ENCODE data around the gene DLX5.
"Not testable (repeated sequence)": the region's sequence is repeated elsewhere in the genome, so short reads cannot be mapped to it uniquely, and the experiment has no call there.

DLX5 gene

DNA sequence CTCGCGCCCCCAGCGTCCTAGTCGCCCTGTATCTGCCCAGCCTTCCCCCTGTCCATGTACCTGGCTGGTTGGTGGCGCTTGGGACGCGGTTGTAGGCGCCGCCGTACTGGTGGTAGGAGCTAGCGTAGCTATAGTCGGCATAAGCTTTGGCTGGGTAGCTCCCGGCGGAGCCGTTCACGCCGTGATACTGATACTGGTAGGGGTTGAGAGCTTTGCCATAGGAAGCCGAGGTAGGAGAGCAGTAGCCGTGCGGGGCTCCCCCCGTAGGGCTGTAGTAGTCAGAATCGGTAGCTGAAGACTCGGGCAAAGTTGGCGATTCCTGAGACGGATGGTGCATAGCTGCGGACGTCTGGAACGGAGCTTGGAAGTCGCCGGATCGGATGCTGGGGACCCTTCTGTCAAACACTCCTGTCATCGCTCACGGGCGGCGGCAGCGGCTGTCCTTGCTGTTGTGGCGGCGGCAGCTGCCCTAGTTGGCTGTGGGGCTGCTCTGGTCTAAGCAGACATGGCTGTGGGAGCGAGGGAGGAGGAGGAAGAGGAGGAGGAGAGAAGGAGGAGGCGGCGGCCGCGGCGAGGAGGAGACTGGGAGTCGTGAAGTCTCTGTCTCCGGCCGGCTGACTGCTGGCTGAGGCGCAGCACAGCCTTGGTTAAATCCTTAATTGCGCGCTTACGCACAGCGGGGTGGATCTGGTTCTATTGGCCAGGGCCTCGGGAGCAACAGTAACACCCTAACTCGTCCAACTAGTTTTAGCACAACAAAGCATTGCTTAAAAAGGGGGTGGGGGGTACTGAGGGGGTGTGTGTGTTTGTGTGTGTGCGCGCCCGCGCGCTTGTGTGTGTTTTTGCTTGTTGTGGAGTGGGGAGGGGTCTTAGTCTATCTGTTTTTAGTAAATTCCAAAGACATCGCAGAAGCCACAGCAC is at the start of gene DLX5:
DLX5 (minus strand) TSS at position 623 of the 921 bp plus-strand sequence; CDS start at position 415, 208 bp downstream.
- peak; percentile 25 for DNase-seq (ENCODE audit: low read depth)

GRCh38 chr7:97072025-97072424 is 47.4 kb upstream of the DLX5 start:
- not testable (repeated sequence) for DNase-seq (ENCODE audit: low read depth)

DNA sequence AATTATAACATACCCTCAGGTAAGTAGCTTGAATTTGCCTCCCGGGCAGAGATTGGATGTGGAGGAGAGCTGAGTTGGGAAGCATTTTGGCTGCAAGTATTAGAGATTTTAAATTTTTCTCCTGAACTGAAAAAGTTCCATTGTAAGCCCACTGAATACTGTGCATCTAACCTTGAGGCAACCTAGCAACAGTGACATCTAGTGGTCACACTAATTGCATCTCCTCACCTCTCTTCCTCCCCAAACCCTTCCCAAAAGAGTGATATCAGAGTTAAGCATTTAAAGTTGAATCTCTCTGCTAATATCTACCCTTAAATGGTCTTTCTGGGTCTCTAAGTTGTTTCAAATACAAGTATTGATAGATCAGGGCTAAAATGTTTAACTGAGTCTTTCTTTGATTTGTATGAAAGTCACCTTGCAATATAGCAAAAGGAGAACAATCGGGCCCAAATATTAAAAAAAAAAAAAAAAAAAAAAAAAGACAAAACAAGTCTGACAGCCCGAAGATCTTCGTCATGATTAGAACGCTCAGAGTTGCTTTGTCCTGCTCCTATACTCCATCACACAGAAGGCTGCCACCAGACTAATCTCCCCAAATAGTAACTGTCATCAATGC is 40.4 kb upstream of the DLX5 start:
- DNase-seq (ENCODE audit: low read depth), result peak; percentile 22

DNA sequence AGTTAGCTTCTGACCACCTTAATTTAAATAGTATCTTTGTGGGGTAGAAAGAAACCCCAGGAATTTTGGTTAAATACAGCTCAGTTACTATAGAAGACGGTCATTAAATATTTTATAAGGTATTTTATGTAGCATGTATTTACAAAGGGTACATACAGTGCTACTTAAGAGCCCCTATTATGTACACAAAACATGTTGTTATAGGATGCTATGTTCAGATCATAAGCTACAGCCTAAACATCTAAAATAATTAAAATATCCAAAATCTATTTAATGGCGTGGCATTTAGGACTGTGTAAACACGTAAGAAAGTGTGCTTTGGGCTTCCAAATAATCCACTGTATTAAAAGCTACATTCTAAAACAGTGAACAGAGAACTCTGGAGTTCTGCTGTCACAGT is 39.4 kb upstream of the DLX5 start:
- DNase-seq (ENCODE audit: low read depth), result no peak

- no peak for DNase-seq (ENCODE audit: low read depth)
Observed at GRCh38 chr7:97043281-97043680, 18.6 kb upstream of the DLX5 start.

GRCh38 chr7:97039374-97040065 is 14.9 kb upstream of the DLX5 start:
- no peak for DNase-seq (ENCODE audit: low read depth)

- DNase-seq (ENCODE audit: low read depth), result not testable (repeated sequence)
Observed at GRCh38 chr7:97034213-97034852, 9.7 kb upstream of the DLX5 start.

DNA sequence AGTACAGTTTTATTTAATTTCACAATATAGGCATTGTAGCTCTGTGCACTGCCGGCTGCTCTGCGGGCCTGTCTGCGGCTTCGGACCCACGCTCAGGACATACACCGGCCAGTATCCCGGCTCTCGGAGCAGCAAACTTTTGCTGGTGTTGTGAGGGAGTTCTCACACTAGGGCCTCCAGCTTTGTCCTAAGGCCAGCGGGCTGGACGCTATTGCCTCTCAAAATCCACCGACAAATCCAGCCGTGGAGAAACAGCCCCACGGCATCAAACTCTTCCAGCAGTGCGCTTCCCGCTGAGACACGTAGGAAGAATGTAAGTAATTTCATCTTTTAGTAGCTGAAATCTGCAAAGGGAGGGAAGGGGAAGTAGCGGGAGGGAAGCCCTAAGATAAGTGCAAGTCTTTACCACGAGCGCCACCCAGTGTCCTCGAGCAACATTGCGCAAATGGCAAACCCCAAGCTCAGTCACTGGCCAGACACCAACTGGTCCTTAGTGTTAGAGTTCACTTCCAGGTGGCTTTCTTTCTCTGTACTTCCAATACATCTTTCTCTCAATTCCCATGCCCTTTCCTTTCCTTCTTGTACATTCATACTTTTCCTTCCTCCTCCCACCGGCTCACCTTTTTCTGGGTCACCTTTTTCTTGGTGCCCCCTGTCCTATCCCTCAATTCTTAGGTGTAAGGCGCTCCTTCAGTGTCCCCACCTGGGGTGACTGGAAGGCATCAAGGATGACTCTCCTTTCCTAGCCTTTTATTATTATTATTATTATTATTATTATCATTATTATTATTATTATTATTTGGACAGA is 3.0 kb upstream of the DLX5 start:
- DNase-seq (ENCODE audit: low read depth), result peak; percentile 49

- no peak for DNase-seq (ENCODE audit: low read depth)
Observed at GRCh38 chr7:97026715-97027426, 2.2 kb upstream of the DLX5 start.

- no peak for DNase-seq (ENCODE audit: low read depth)
Observed at GRCh38 chr7:97025983-97026714, 1.5 kb upstream of the DLX5 start.

GRCh38 chr7:97025130-97025499 is 484 bp upstream of the DLX5 start:
- DNase-seq (ENCODE audit: low read depth), result no peak

- no peak for DNase-seq (ENCODE audit: low read depth)
Observed at GRCh38 chr7:97022491-97023306, 1.9 kb downstream of the DLX5 start.

- DNase-seq (ENCODE audit: low read depth), result no peak
Observed at GRCh38 chr7:97021747-97022490, 2.7 kb downstream of the DLX5 start.

DNA sequence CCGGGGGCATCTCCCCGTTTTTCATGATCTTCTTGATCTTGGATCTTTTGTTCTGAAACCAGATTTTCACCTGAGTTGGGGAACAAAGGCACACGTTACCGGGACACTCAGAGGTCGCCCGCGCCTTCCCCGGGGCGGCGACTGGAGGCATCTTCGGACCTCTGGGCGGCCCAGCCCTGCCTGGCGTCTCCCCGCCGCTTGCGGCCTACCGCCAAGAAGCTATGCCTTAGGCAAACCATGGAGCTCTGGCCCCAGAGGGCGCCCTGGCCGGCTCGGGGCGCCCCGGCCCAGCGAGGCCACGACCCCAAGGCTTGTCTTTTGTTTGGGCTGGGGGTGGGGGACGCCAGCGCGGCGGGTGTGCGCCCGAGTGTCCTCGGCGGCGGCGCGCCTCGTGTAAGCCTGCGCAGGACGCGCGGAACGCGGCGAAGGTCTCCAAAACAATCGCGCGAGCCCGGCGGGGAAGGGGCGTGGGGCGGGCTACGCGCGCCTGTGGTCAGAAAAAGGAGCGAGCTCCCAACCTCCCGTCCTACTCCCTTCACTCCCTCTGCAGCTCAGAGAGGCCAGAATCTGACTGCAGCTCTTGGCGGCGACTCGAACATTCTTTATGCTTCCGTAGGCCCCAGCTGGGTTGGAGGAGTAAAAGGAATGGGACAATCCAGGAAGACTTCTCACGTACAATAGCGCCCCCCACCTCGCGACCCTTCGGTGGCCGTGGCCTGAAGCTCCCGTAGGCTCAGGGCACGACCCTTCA is 3.5 kb downstream of the DLX5 start:
- no peak for DNase-seq (ENCODE audit: low read depth)

DNA sequence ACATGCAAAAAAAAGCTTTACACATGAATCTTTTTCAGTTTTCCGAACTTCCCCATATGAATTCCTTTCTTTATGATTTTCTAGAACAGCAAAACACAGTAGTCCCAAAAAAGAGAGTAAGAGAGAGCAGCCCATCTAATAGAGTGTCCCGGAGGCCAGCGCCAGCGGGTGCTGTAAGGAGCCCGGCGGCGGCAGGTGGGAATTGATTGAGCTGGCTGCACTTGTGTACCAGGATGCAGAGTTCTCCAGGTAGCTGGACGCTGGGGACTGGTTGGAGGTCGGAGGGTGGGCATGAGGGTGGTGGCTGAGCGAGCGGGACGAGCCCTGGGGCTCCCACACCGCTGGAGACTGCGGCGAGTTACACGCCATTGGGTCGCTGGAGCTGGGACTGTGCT is 4.0 kb downstream of the DLX5 start:
- DNase-seq (ENCODE audit: low read depth), result no peak

DNA sequence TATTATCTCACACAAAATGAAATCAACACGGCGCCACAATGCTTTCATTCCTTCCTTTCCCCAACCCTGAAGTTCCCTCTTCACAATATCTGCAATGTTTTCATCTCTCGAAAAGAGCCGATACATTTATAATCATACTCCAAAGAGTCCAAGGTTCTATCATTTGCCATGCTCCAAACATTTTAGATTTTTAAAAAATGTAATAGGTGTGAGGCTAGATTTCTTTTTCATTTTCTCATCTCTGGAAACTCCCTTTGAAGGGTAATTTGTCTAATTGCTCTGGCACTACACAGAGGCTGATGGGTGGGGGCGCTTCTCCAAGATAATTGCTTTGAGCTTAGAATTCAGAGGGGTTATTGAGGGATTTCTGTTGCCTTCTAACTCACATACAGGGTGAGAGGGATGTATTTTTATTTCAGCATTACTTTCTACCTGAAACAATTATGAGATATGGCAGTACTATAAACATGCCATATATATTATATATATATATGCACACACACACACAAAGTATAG is 4.9 kb downstream of the DLX5 start:
- no peak for DNase-seq (ENCODE audit: low read depth)

GRCh38 chr7:97018791-97019531 is 5.7 kb downstream of the DLX5 start:
- DNase-seq (ENCODE audit: low read depth), result no peak

All from HS-5 (cell line).